SK-N-SH (cell line): ENCODE measurements around the gene CDK9.

Experiments
- CHD2 ChIP-seq: fragments of 150-350 bp; IDR thresholded peaks from 2 replicates; pipeline ENCODE4 v1.6.1; 2018; ENCODE audit warnings: low read length; ENCODE audit not compliant: partially characterized antibody
- EZH2phosphoT487 ChIP-seq: fragments of 200-600 bp; sonication (generic); IDR thresholded peaks from 2 replicates; pipeline ENCODE4 v1.6.1; 2017; ENCODE audit warnings: low read depth, mixed run types, mild to moderate bottlenecking, antibody characterized with exemption, moderate library complexity, borderline replicate concordance
- FOSL2 ChIP-seq: IDR thresholded peaks from 2 replicates; pipeline ENCODE4 v1.4.0; 2012; ENCODE audit warnings: low read depth, mild to moderate bottlenecking, moderate library complexity, borderline replicate concordance
- FOXM1 ChIP-seq: IDR thresholded peaks from 2 replicates; pipeline ENCODE4 v1.4.0; 2012; ENCODE audit warnings: low read depth, mild to moderate bottlenecking
- JUND ChIP-seq: IDR thresholded peaks from 2 replicates; pipeline ENCODE4 v1.4.0; 2012
- NFIC ChIP-seq: IDR thresholded peaks from 2 replicates; pipeline ENCODE4 v1.4.0; 2012; ENCODE audit warnings: borderline replicate concordance
- POLR2AphosphoS5 ChIP-seq: IDR thresholded peaks from 2 replicates; pipeline ENCODE4 v1.6.1; 2012; ENCODE audit warnings: low read depth, low read length
- REST ChIP-seq: IDR thresholded peaks from 2 replicates; pipeline ENCODE4 v1.6.1; 2012; ENCODE audit warnings: mild to moderate bottlenecking, low read depth, low read length, moderate library complexity
- SIN3A ChIP-seq: IDR thresholded peaks from 2 replicates; pipeline ENCODE4 v1.6.1; 2012; ENCODE audit warnings: low read depth, mild to moderate bottlenecking, low read length, moderate library complexity, borderline replicate concordance
- SMC3 ChIP-seq: IDR thresholded peaks from 2 replicates; pipeline ENCODE4 v1.6.1; 2012; ENCODE audit warnings: low read depth, low read length, improper control_type of control experiment
- TAF1 ChIP-seq: IDR thresholded peaks from 2 replicates; pipeline ENCODE4 v1.6.1; 2012; ENCODE audit warnings: low read depth, mild to moderate bottlenecking, low read length, moderate library complexity, borderline replicate concordance
- USF2 ChIP-seq: fragments of 150-350 bp; IDR thresholded peaks from 2 replicates; pipeline ENCODE4 v1.6.1; 2017; ENCODE audit warnings: antibody characterized with exemption, low read length, low read depth, borderline replicate concordance
- YY1 ChIP-seq: IDR thresholded peaks from 2 replicates; pipeline ENCODE4 v1.4.0; 2012; ENCODE audit warnings: low read depth, mild to moderate bottlenecking
- TF ChIP-seq, protein P1 (sequence below): fragments of 200-600 bp; sonication (generic); IDR thresholded peaks from 2 replicates; pipeline ENCODE4 v1.6.1; 2017; ENCODE audit warnings: antibody characterized with exemption, mild to moderate bottlenecking, moderate library complexity

GRCh38 chr9:127781806-127782205 lies 4.0 kb upstream of the CDK9 start:
- TF ChIP-seq YY1 (no peak), POLR2AphosphoS5 (no peak), EZH2phosphoT487 (no peak), SIN3A (no peak), REST (no peak), USF2 (no peak), NFIC (no peak), CHD2 (no peak), TAF1 (no peak), SMC3 (no peak), FOSL2 (no peak), JUND (no peak), FOXM1 (no peak)
- TF ChIP-seq, protein P1, sequence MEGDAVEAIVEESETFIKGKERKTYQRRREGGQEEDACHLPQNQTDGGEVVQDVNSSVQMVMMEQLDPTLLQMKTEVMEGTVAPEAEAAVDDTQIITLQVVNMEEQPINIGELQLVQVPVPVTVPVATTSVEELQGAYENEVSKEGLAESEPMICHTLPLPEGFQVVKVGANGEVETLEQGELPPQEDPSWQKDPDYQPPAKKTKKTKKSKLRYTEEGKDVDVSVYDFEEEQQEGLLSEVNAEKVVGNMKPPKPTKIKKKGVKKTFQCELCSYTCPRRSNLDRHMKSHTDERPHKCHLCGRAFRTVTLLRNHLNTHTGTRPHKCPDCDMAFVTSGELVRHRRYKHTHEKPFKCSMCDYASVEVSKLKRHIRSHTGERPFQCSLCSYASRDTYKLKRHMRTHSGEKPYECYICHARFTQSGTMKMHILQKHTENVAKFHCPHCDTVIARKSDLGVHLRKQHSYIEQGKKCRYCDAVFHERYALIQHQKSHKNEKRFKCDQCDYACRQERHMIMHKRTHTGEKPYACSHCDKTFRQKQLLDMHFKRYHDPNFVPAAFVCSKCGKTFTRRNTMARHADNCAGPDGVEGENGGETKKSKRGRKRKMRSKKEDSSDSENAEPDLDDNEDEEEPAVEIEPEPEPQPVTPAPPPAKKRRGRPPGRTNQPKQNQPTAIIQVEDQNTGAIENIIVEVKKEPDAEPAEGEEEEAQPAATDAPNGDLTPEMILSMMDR = no peak
